Measurements from ENCODE around the gene KRT4. TPM values are rescaled to one million over a fixed set of nuclear protein-coding genes. Genes with fewer than 3 reads are reported as not detected.

Gene KRT4
- total and polyA plus RNA-seq, 2 experiments from 2014 or later: not detected

DNA sequence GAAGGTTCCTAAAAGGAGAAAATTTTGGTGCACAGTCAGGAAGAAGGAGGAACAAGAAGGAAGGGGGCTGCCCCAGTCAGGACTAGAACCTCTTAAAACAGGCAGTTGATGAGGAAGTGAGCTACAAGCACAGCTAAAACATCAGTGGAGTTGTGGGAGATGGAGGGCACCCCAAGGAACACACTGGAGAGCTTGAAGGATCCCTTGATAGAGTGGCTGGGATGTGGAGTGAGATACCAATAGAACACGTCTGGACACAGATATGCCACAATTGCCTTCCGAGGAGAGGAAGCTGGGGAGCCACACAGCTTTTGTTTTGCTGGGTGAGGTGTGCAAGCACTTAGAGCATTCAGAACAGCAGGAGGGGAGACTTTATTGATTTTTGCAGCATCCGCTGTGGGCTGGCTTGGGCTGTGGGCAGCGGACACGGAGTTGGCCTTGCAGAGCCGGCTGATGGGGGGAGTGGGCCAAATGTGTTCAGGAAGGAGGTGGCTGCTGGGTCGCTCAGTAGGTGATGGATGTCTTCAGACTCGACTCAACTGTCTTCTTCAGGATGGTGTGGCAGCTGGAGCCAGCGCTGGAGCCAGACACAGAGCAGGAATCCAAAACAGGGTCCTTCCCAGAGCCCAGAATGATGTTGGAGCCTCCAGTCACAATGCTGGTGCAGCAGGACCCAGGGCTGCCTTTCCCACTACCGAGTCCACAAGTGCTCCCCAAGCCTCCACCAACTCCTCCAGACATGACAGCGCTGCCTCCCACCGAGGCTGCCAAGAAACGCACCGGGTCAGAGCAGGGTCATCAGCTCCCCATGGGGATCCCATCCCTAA is 24.9 kb upstream of the KRT4 start:
- peaks cover 23% of the 10 kb centered on the region for H3K27me3 ChIP-seq
- no peaks in the 10 kb centered on the region for H3K9me3 ChIP-seq (ENCODE audit: low read depth)
- TF ChIP-seq CTCF (IDR thresholded peaks at IDR 0.05; ENCODE audit: low read depth, low read length): no peak
- H3K4me1 ChIP-seq (ENCODE audit: low read depth): no peaks in the 10 kb centered on the region
- no peak overlapping the region for H3K4me3 ChIP-seq
- no peaks in the 10 kb centered on the region for H3K36me3 ChIP-seq
- no peak overlapping the region for H3K27ac ChIP-seq
- DNase-seq (ENCODE audit: low read depth in 1 of 2, low spot score in 1 of 2): no peak

DNA sequence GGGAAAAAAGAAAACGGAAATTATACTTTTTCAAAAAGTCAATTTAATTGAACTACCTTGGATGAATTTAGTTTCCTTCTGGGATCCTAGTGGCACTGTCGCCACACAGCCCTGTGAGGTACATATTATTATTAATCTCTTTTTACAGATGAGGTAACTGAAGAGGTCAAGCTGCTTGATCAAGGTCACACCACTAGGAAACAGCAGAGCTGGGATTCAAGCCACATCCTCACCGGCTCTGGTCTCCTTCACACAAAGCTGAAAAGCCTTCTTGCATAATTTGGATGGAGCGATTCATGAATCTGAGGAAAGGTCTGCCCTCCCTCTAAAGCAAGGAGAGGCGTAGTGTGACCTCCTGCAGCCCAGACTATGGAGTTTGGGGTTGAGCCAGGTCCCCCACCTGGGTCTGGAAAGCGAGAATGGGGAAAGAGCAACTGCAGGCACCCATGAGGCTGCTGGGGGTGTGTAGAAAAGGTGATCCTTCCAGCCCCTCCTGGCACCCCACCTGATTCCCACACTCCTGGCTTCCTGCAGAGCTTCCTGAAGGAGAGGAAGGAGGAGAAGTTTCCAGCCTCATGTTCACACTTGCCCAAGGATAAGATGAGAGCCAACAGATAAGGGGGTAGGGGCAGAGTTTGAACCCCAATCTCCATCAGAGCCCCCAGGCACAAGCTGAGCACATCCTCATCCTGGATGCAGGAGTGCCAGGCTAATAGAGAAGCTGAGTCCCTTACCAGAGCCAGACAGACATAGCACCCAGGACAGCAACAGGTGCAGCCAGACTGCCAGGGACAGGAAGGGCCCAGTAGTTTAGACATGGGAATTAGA is 24.1 kb upstream of the KRT4 start:
- H3K27me3 ChIP-seq: peaks cover 23% of the 10 kb centered on the region
- DNase-seq (ENCODE audit: low read depth in 1 of 2, low spot score in 1 of 2): peak in 1 of 2 donors; percentile 46

GRCh38 chr12:52837413-52837741 is 23.5 kb upstream of the KRT4 start:
- Histone ChIP-seq H3K4me3 (no peak overlapping the region), H3K27me3 (peaks cover 21% of the 10 kb centered on the region), H3K36me3 (no peaks in the 10 kb centered on the region), H3K4me1 (ENCODE audit: low read depth) (no peaks in the 10 kb centered on the region), H3K27ac (no peak overlapping the region), H3K9me3 (ENCODE audit: low read depth) (no peaks in the 10 kb centered on the region)
- DNase-seq (ENCODE audit: low read depth in 1 of 2, low spot score in 1 of 2): peak in 1 of 2 donors; percentile 88
- no peak for TF ChIP-seq CTCF (IDR thresholded peaks at IDR 0.05; ENCODE audit: low read depth, low read length)

More for the DNA sequence above, 24.1 kb upstream of the KRT4 start:
- TF ChIP-seq CTCF (IDR thresholded peaks at IDR 0.05; ENCODE audit: low read depth, low read length): no peak
- Histone ChIP-seq H3K9me3 (ENCODE audit: low read depth) (no peaks in the 10 kb centered on the region), H3K4me1 (ENCODE audit: low read depth) (no peaks in the 10 kb centered on the region), H3K27ac (no peak overlapping the region), H3K36me3 (no peaks in the 10 kb centered on the region), H3K4me3 (no peak overlapping the region)

- no peaks in the 10 kb centered on the region for H3K4me1 ChIP-seq (ENCODE audit: low read depth)
- no peak for TF ChIP-seq CTCF (IDR thresholded peaks at IDR 0.05; ENCODE audit: low read depth, low read length)
- peaks cover 15% of the 10 kb centered on the region for H3K27me3 ChIP-seq
- no peaks in the 10 kb centered on the region for H3K9me3 ChIP-seq (ENCODE audit: low read depth)
- DNase-seq (ENCODE audit: low read depth in 1 of 2, low spot score in 1 of 2): no peak
- H3K36me3 ChIP-seq: no peaks in the 10 kb centered on the region
- no peak overlapping the region for H3K27ac ChIP-seq
- H3K4me3 ChIP-seq: no peak overlapping the region
Observed at GRCh38 chr12:52836491-52837412, 22.8 kb upstream of the KRT4 start.

DNA sequence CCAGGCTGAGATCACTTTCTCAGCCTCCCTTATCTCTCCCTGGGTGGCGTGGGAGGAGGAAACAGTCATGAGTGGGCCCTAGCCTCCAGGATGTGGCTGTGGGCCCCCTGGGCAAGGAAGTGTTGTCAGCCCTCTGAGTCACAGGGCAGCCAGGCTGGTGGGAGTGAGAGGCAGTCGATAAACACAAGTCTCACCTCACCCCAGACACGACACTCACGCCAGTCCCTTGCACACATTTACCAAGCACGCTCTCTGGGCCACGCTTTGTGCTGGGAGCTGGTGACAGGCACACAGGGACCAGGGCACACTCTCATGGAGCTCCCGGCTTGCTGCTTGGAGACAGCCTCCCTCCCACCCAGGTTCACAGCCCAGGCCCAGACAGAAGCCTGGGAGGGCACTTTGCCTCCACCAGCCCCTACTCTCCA is 22.1 kb upstream of the KRT4 start:
- no peak overlapping the region for H3K27ac ChIP-seq
- H3K27me3 ChIP-seq: peaks cover 12% of the 10 kb centered on the region
- no peaks in the 10 kb centered on the region for H3K9me3 ChIP-seq (ENCODE audit: low read depth)
- no peak overlapping the region for H3K4me3 ChIP-seq
- peak in 1 of 2 donors; percentile 73 for DNase-seq (ENCODE audit: low read depth in 1 of 2, low spot score in 1 of 2)
- TF ChIP-seq CTCF (IDR thresholded peaks at IDR 0.05; ENCODE audit: low read depth, low read length): no peak
- H3K36me3 ChIP-seq: no peaks in the 10 kb centered on the region
- H3K4me1 ChIP-seq (ENCODE audit: low read depth): no peaks in the 10 kb centered on the region
